Measurements from ENCODE around the gene PAPPA. TPM values are rescaled to one million over a fixed set of nuclear protein-coding genes. Genes with fewer than 3 reads are reported as not detected.

Gene PAPPA
- total RNA-seq, 1 donor from 2014 or later: 0.72 TPM

DNA sequence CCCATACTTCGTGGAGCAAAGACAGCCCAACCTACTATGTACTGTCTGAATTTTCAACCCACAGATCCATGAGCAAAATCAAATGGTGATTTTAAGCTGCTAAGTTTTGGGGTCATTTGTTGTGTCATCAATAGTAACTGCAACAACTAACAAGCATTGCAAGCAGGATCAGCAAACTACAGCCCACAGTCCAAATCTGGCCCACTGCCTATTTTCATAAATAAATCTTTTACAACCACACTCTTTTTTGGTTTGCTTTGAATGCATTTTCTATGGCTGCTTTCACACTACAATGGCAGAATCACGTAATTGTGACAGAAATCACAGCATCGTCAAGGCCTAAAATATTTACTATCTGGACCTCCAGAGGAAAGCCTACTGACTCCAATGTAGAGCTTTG is 296.4 kb downstream of the PAPPA start:
- H3K27me3 Mint-ChIP-seq (ENCODE audit: low read depth): no peaks in the 10 kb centered on the region
- TF ChIP-seq CTCF (conservative IDR thresholded peaks at IDR 0.05): no peak
- H3K4me3 Mint-ChIP-seq: no peak overlapping the region
- DNase-seq (ENCODE audit: low read depth, low spot score): no peak
- H3K9me3 Mint-ChIP-seq: no peaks in the 10 kb centered on the region
- H3K36me3 Mint-ChIP-seq (ENCODE audit: low read depth): no peaks in the 10 kb centered on the region
- H3K4me1 Mint-ChIP-seq: peaks cover 15% of the 10 kb centered on the region
- H3K27ac Mint-ChIP-seq (ENCODE audit: unreplicated experiment): no peak overlapping the region

GRCh38 chr9:116450378-116451139 is 297.0 kb downstream of the PAPPA start:
- Mint-ChIP-seq H3K4me3 (no peak overlapping the region), H3K9me3 (no peaks in the 10 kb centered on the region), H3K4me1 (peaks cover 13% of the 10 kb centered on the region), H3K27ac (ENCODE audit: unreplicated experiment) (no peak overlapping the region), H3K36me3 (ENCODE audit: low read depth) (no peaks in the 10 kb centered on the region), H3K27me3 (ENCODE audit: low read depth) (no peaks in the 10 kb centered on the region)
- no peak for DNase-seq (ENCODE audit: low read depth, low spot score)
- no peak for TF ChIP-seq CTCF (conservative IDR thresholded peaks at IDR 0.05)

DNA sequence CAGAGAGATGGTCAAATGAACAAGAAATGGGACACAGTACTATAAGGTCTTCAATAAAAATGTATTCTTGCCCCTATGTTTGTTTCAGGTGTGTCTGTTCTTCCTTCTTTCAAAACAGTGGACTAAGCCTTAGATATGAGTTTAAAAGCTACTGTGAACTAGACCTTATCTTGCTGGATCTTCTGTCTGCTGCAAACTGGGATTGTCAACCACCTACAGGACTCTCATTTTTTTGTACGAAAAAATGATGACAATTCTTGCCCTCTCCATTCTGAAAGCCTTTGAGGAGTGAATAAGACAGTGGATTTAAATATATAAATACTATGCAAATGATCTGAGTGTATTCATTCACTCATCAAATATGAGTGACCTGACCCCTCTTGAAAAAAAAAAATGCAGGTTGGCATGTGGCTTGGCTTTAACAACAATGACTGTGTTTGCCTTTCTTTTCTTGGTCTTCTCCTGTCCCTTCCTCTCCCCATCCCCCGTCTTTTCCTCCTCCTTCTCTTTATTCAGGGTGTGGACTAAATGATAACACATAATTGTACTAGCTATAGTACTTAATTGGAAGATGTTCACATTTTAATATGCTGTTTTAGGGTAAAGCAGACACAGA is 298.0 kb downstream of the PAPPA start:
- H3K27me3 Mint-ChIP-seq (ENCODE audit: low read depth): no peaks in the 10 kb centered on the region
- TF ChIP-seq CTCF (conservative IDR thresholded peaks at IDR 0.05): no peak
- DNase-seq (ENCODE audit: low read depth, low spot score): no peak
- no peak overlapping the region for H3K4me3 Mint-ChIP-seq
- no peak overlapping the region for H3K27ac Mint-ChIP-seq (ENCODE audit: unreplicated experiment)
- peaks cover 8% of the 10 kb centered on the region for H3K36me3 Mint-ChIP-seq (ENCODE audit: low read depth)
- peaks cover 3% of the 10 kb centered on the region for H3K4me1 Mint-ChIP-seq
- peaks cover 8% of the 10 kb centered on the region for H3K9me3 Mint-ChIP-seq

Data from neural crest cell (in vitro differentiated cells).